Mesendoderm (in vitro differentiated cells): Measurements from ENCODE around the gene PIP.
"Not testable (repeated sequence)": the region's sequence is repeated elsewhere in the genome, so short reads cannot be mapped to it uniquely, and the experiment has no call there.

Source experiments
- DNase-seq: peaks from one replicate; pipeline ENCODE4 v3.0.0; 2013
- H2AK5ac ChIP-seq: 2 replicates; pipeline ENCODE4 v1.6.1; 2013; ENCODE audit warnings: low read length, inconsistent platforms
- H2BK120ac ChIP-seq: 2 replicates; pipeline ENCODE4 v1.6.1; 2013; ENCODE audit warnings: low read depth, mild to moderate bottlenecking, low read length, moderate library complexity, mixed read lengths
- H2BK15ac ChIP-seq: replicated peaks from 2 replicates; pipeline ENCODE4 v1.6.1; 2013; ENCODE audit warnings: low read depth, mild to moderate bottlenecking, moderate library complexity
- H2BK5ac ChIP-seq: 2 replicates; pipeline ENCODE4 v1.6.1; 2013; ENCODE audit warnings: low read length, inconsistent platforms
- H3K18ac ChIP-seq: 2 replicates; pipeline ENCODE4 v1.6.1; 2013; ENCODE audit warnings: mild to moderate bottlenecking, low read length, mixed read lengths
- H3K23ac ChIP-seq: one replicate; pipeline ENCODE4 v1.6.1; 2013; ENCODE audit warnings: low read length
- H3K27ac ChIP-seq: 2 replicates; pipeline ENCODE4 v1.5.1; 2013; ENCODE audit warnings: low read depth, mild to moderate bottlenecking, inconsistent platforms, low read length, moderate library complexity
- H3K27me3 ChIP-seq: 2 replicates; pipeline ENCODE4 v1.6.1; 2013; ENCODE audit warnings: low read length, control low read depth, mild to moderate bottlenecking, inconsistent platforms; ENCODE audit not compliant: insufficient read depth, poor library complexity
- H3K36me3 ChIP-seq: 2 replicates; pipeline ENCODE4 v1.6.1; 2013; ENCODE audit warnings: low read length, inconsistent platforms; ENCODE audit not compliant: control insufficient read depth, insufficient read depth
- H3K4ac ChIP-seq: one replicate; pipeline ENCODE4 v1.6.1; 2013; ENCODE audit warnings: low read depth, mild to moderate bottlenecking, low read length, moderate library complexity
- H3K4me1 ChIP-seq: 2 replicates; pipeline ENCODE4 v1.6.1; 2013; ENCODE audit warnings: low read depth, low read length, inconsistent platforms; ENCODE audit not compliant: control insufficient read depth
- H3K4me2 ChIP-seq: 2 replicates; pipeline ENCODE4 v1.6.1; 2013; ENCODE audit warnings: low read length
- H3K4me3 ChIP-seq: 2 replicates; pipeline ENCODE4 v1.5.1; 2013; ENCODE audit warnings: mild to moderate bottlenecking, low read length
- H3K56ac ChIP-seq: one replicate; pipeline ENCODE4 v1.6.1; 2013; ENCODE audit warnings: low read length
- H3K79me1 ChIP-seq: 2 replicates; pipeline ENCODE4 v1.6.1; 2013; ENCODE audit warnings: low read length, inconsistent platforms
- H3K79me2 ChIP-seq: 2 replicates; pipeline ENCODE4 v1.6.1; 2013; ENCODE audit warnings: mild to moderate bottlenecking, low read length; ENCODE audit not compliant: control insufficient read depth, insufficient read depth
- H3K9ac ChIP-seq: 2 replicates; pipeline ENCODE4 v1.6.1; 2013; ENCODE audit warnings: low read length, inconsistent platforms
- H4K5ac ChIP-seq: one replicate; pipeline ENCODE4 v1.6.1; 2013; ENCODE audit warnings: low read length
- H4K8ac ChIP-seq: one replicate; pipeline ENCODE4 v1.6.1; 2013; ENCODE audit warnings: low read depth, mild to moderate bottlenecking, control low read depth, low read length, moderate library complexity
- WGBS: extraction: QIAGEN DNeasy Blood & Tissue Kit; methylation state at CpG from one replicate; pipeline ENCODE4 v1.1.7; 2013; ENCODE audit warnings: low lambda C conversion rate, missing lambda C conversion rate; ENCODE audit not compliant: insufficient coverage; ENCODE audit errors: extremely low coverage; 5-methylcytosine and 5-hydroxymethylcytosine counted together

The PIP gene

GRCh38 chr7:143104759-143105158 lies 27.1 kb upstream of the PIP start:
- H3K27ac ChIP-seq: no peak overlapping the region
- no peak overlapping the region for H2BK120ac ChIP-seq
- H3K4me3 ChIP-seq: no peak overlapping the region
- DNase-seq: no peak
- H2BK5ac ChIP-seq: no peak overlapping the region
- H4K5ac ChIP-seq: no peak overlapping the region
- no peak overlapping the region for H3K4ac ChIP-seq
- no peak overlapping the region for H4K8ac ChIP-seq
- H3K36me3 ChIP-seq: no peaks in the 10 kb centered on the region
- H2BK15ac ChIP-seq: no peak overlapping the region
- no peak overlapping the region for H3K56ac ChIP-seq
- H3K23ac ChIP-seq: no peak overlapping the region
- H2AK5ac ChIP-seq: no peak overlapping the region
- H3K9ac ChIP-seq: no peak overlapping the region
- no peak overlapping the region for H3K4me2 ChIP-seq
- H3K79me2 ChIP-seq: no peaks in the 10 kb centered on the region
- no peaks in the 10 kb centered on the region for H3K4me1 ChIP-seq
- no peaks in the 10 kb centered on the region for H3K27me3 ChIP-seq
- H3K79me1 ChIP-seq: no peaks in the 10 kb centered on the region
- H3K18ac ChIP-seq: no peak overlapping the region

GRCh38 chr7:143108019-143108418 lies 23.9 kb upstream of the PIP start:
- not testable (repeated sequence) for H4K8ac ChIP-seq, H3K23ac ChIP-seq, H3K4me1 ChIP-seq, H3K18ac ChIP-seq, DNase-seq, H3K27me3 ChIP-seq, H3K79me2 ChIP-seq, H4K5ac ChIP-seq, H2BK120ac ChIP-seq, H2BK5ac ChIP-seq, H3K27ac ChIP-seq, H2AK5ac ChIP-seq, H3K4me3 ChIP-seq, H3K56ac ChIP-seq, H3K36me3 ChIP-seq, H2BK15ac ChIP-seq, H3K4ac ChIP-seq, H3K9ac ChIP-seq, H3K79me1 ChIP-seq, H3K4me2 ChIP-seq
- WGBS: no CpG with 5 or more reads among the region's 3 CpGs

GRCh38 chr7:143117395-143117794 lies 14.5 kb upstream of the PIP start:
- no peak overlapping the region for H3K4me3 ChIP-seq
- H3K18ac ChIP-seq: no peak overlapping the region
- no peak overlapping the region for H3K27ac ChIP-seq
- H3K79me2 ChIP-seq: no peaks in the 10 kb centered on the region
- H3K4ac ChIP-seq: no peak overlapping the region
- no peaks in the 10 kb centered on the region for H3K27me3 ChIP-seq
- H2BK15ac ChIP-seq: no peak overlapping the region
- H4K8ac ChIP-seq: no peak overlapping the region
- H3K9ac ChIP-seq: no peak overlapping the region
- H2BK120ac ChIP-seq: no peak overlapping the region
- no peaks in the 10 kb centered on the region for H3K4me1 ChIP-seq
- no CpG with 5 or more reads among the region's 3 CpGs for WGBS
- no peaks in the 10 kb centered on the region for H3K79me1 ChIP-seq
- H3K36me3 ChIP-seq: no peaks in the 10 kb centered on the region
- no peak overlapping the region for H3K23ac ChIP-seq
- no peak overlapping the region for H3K4me2 ChIP-seq
- no peak overlapping the region for H3K56ac ChIP-seq
- H2AK5ac ChIP-seq: no peak overlapping the region
- no peak for DNase-seq
- no peak overlapping the region for H2BK5ac ChIP-seq
- no peak overlapping the region for H4K5ac ChIP-seq

- Histone ChIP-seq H3K79me1 (no peaks in the 10 kb centered on the region), H2BK120ac (no peak overlapping the region), H3K27me3 (no peaks in the 10 kb centered on the region), H3K4me2 (no peak overlapping the region), H2AK5ac (no peak overlapping the region), H4K5ac (no peak overlapping the region), H2BK15ac (no peak overlapping the region), H3K18ac (peak overlapping the region; percentile 51), H3K4ac (no peak overlapping the region), H3K56ac (no peak overlapping the region), H3K23ac (no peak overlapping the region), H4K8ac (no peak overlapping the region), H3K4me1 (no peaks in the 10 kb centered on the region), H2BK5ac (no peak overlapping the region), H3K4me3 (no peak overlapping the region), H3K79me2 (no peaks in the 10 kb centered on the region), H3K9ac (no peak overlapping the region), H3K36me3 (no peaks in the 10 kb centered on the region), H3K27ac (no peak overlapping the region)
- no CpG with 5 or more reads among the region's 3 CpGs for WGBS
- peak; percentile 77 for DNase-seq
Measured at GRCh38 chr7:143120691-143121405, 11.0 kb upstream of the PIP start.

- not testable (repeated sequence) for H2BK5ac ChIP-seq, H3K18ac ChIP-seq
- WGBS: no CpG with 5 or more reads among the region's 9 CpGs
Measured at GRCh38 chr7:143123326-143123725, 8.6 kb upstream of the PIP start.

GRCh38 chr7:143126146-143126545 lies 5.7 kb upstream of the PIP start:
- H3K27ac ChIP-seq: no peak overlapping the region
- no peaks in the 10 kb centered on the region for H3K36me3 ChIP-seq
- no peak overlapping the region for H2AK5ac ChIP-seq
- H3K4me3 ChIP-seq: no peak overlapping the region
- H3K18ac ChIP-seq: no peak overlapping the region
- peak; percentile 74 for DNase-seq
- H3K79me2 ChIP-seq: no peaks in the 10 kb centered on the region
- no peak overlapping the region for H4K5ac ChIP-seq
- no CpG with 5 or more reads among the region's 1 CpG for WGBS
- H3K4ac ChIP-seq: no peak overlapping the region
- no peak overlapping the region for H3K23ac ChIP-seq
- no peaks in the 10 kb centered on the region for H3K79me1 ChIP-seq
- H3K9ac ChIP-seq: no peak overlapping the region
- no peak overlapping the region for H3K4me2 ChIP-seq
- H3K56ac ChIP-seq: no peak overlapping the region
- no peak overlapping the region for H2BK120ac ChIP-seq
- H3K4me1 ChIP-seq: no peaks in the 10 kb centered on the region
- H3K27me3 ChIP-seq: no peaks in the 10 kb centered on the region
- no peak overlapping the region for H2BK5ac ChIP-seq
- no peak overlapping the region for H4K8ac ChIP-seq
- H2BK15ac ChIP-seq: no peak overlapping the region

More at GRCh38 chr7:143123326-143123725, 8.6 kb upstream of the PIP start:
- not testable (repeated sequence) for H2BK15ac ChIP-seq, H4K5ac ChIP-seq, H3K79me2 ChIP-seq, H3K36me3 ChIP-seq, H3K27me3 ChIP-seq, H4K8ac ChIP-seq, H3K27ac ChIP-seq, H3K23ac ChIP-seq, H3K9ac ChIP-seq, H3K56ac ChIP-seq, H2BK120ac ChIP-seq, H2AK5ac ChIP-seq, H3K4me2 ChIP-seq, H3K4me3 ChIP-seq, H3K79me1 ChIP-seq, H3K4me1 ChIP-seq, DNase-seq, H3K4ac ChIP-seq
